Muscle layer of colon (tissue), 2 donors: Measurements from ENCODE around the gene SIL1.
A peak's percentile ranks its signal among the peaks of the same experiment; 100 is the strongest.
"Not testable (repeated sequence)": the region's sequence is repeated elsewhere in the genome, so short reads cannot be mapped to it uniquely, and the experiment has no call there.

ENCODE experiments used
- H3K27ac ChIP-seq: one replicate; pipeline ENCODE4 v1.7.0; 2013; ENCODE audit warnings: low read depth, mild to moderate bottlenecking, low read length, moderate library complexity
- H3K27me3 ChIP-seq, 2 donors: one replicate each; pipeline ENCODE4 v1.7.0; 2013; ENCODE audit warnings: low read length in 2 of 2, mild to moderate bottlenecking in 2 of 2; ENCODE audit not compliant: insufficient read depth in 2 of 2, control insufficient read depth in 1 of 2
- H3K36me3 ChIP-seq: one replicate; pipeline ENCODE4 v1.7.0; 2013; ENCODE audit warnings: mild to moderate bottlenecking, low read length; ENCODE audit not compliant: insufficient read depth
- H3K4me1 ChIP-seq: one replicate; pipeline ENCODE4 v1.7.0; 2013; ENCODE audit warnings: mild to moderate bottlenecking, low read length; ENCODE audit not compliant: insufficient read depth
- H3K4me3 ChIP-seq, 2 donors: one replicate each; pipeline ENCODE4 v1.7.0; 2013; ENCODE audit warnings: low read length in 2 of 2, low read depth in 1 of 2, mild to moderate bottlenecking in 1 of 2, moderate library complexity in 1 of 2
- H3K9ac ChIP-seq: one replicate; pipeline ENCODE4 v1.7.0; 2013; ENCODE audit warnings: low read length
- H3K9me3 ChIP-seq: one replicate; pipeline ENCODE4 v1.7.0; 2013; ENCODE audit warnings: mild to moderate bottlenecking, low read length
- donor health status: abdominal sarcoma.
- donor health status: Adenocarcinoma of cecum.

Gene SIL1

GRCh38 chr5:139182528-139183296 is 15.5 kb downstream of the SIL1 start:
- Histone ChIP-seq H3K36me3 (no peaks in the 10 kb centered on the region), H3K27me3 (no peaks in the 10 kb centered on the region), H3K9me3 (no peaks in the 10 kb centered on the region), H3K27ac (no peak overlapping the region), H3K9ac (no peak overlapping the region), H3K4me3 (no peak overlapping the region), H3K4me1 (peaks cover 93% of the 10 kb centered on the region)

GRCh38 chr5:139181835-139182452 is 16.2 kb downstream of the SIL1 start:
- H3K4me3 ChIP-seq: no peak overlapping the region
- H3K27ac ChIP-seq: no peak overlapping the region
- H3K9ac ChIP-seq: no peak overlapping the region
- no peaks in the 10 kb centered on the region for H3K9me3 ChIP-seq
- H3K4me1 ChIP-seq: peaks cover 97% of the 10 kb centered on the region
- no peaks in the 10 kb centered on the region for H3K36me3 ChIP-seq
- H3K27me3 ChIP-seq: no peaks in the 10 kb centered on the region

- H3K27ac ChIP-seq: no peak overlapping the region
- H3K36me3 ChIP-seq: no peaks in the 10 kb centered on the region
- H3K9ac ChIP-seq: no peak overlapping the region
- peaks cover 91% of the 10 kb centered on the region for H3K4me1 ChIP-seq
- no peak overlapping the region for H3K4me3 ChIP-seq
- no peaks in the 10 kb centered on the region for H3K27me3 ChIP-seq
- H3K9me3 ChIP-seq: no peaks in the 10 kb centered on the region
Observed at GRCh38 chr5:139181322-139181730, 16.8 kb downstream of the SIL1 start.

DNA sequence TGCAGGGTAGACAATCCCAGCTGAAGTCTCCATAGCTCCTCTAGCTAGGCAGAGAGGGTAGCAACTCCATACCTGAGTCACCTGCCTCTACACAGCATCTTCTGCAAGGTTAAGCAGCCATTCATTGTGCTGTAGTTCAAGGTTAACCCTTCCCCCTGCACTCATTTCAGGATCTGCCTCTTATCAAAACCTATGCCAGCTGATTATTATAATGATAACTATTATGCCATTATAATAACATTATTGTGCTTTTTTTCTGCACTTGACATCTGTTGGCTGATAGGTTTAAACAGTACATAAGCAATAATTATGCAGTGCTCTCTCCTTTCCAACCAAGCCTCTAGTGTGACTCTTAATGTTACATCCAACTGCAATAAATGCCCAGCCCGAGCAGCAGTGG is 17.3 kb downstream of the SIL1 start:
- H3K36me3 ChIP-seq: no peaks in the 10 kb centered on the region
- H3K27me3 ChIP-seq: no peaks in the 10 kb centered on the region
- H3K4me3 ChIP-seq: no peak overlapping the region
- no peak overlapping the region for H3K9ac ChIP-seq
- H3K9me3 ChIP-seq: no peaks in the 10 kb centered on the region
- H3K27ac ChIP-seq: no peak overlapping the region
- peaks cover 86% of the 10 kb centered on the region for H3K4me1 ChIP-seq

DNA sequence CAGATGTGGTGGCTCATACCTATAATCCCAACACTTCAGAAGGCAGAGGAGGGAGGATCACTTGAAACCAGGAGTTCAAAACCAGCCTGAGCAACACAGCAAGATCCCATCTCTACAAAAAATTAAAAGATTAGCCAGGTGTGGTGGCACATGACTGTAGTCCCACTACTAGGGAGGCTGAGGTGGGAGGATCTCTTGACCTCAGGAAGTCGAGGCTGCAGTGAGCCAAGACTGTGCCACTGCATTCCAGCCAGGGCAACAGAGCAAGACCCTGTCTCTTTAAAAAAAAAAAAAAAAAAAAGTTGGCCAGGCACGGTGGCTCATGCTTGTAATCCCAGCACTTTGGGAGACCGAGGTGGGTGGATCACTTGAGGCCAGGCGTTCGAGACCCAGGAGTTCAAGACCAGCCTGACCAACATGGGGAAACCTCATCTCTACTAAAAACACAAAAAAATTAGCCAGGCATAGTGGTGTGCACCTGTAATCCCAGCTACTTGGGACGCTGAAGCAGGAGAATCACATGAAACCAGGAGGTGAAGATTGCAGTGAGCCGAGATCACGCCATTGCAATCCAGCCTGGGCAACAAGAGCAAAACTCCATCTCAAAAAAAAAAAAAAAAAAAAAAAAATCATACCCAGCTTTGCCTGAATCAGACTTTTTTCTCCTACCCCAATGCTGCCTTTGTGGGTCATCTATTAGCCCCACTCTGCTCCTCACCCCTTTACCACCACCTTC is 18.2 kb downstream of the SIL1 start:
- H3K27me3 ChIP-seq, H3K4me3 ChIP-seq, H3K9me3 ChIP-seq, H3K36me3 ChIP-seq, H3K9ac ChIP-seq: not testable (repeated sequence)
- Histone ChIP-seq H3K27ac (peak overlapping the region; percentile 28), H3K4me1 (peaks cover 77% of the 10 kb centered on the region)

GRCh38 chr5:139178935-139179334 is 19.2 kb downstream of the SIL1 start:
- Histone ChIP-seq H3K9me3 (no peaks in the 10 kb centered on the region), H3K9ac (peak overlapping the region; percentile 35), H3K36me3 (no peaks in the 10 kb centered on the region), H3K4me3 (no peak overlapping the region), H3K27ac (peak overlapping the region; percentile 28), H3K4me1 (peaks cover 67% of the 10 kb centered on the region), H3K27me3 (no peaks in the 10 kb centered on the region)

DNA sequence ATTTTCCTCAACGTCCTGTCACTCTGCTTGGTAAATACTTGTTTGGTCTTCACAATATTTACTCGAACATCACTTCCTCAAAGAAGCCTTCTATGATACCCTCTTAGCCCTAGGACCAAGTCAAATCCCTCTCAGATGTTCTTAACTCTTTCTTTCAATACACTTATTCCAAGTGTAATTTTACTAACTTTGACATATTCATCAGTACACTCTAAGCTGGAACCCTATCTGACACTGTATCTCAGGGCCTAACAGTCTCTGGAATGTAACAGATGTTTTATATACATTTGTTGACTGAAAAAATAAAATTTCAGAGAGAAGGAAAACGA is 19.6 kb downstream of the SIL1 start:
- H3K9me3 ChIP-seq: no peaks in the 10 kb centered on the region
- H3K36me3 ChIP-seq: no peaks in the 10 kb centered on the region
- H3K27me3 ChIP-seq: no peaks in the 10 kb centered on the region
- peaks cover 63% of the 10 kb centered on the region for H3K4me1 ChIP-seq
- peak overlapping the region; percentile 18 for H3K27ac ChIP-seq
- H3K9ac ChIP-seq: peak overlapping the region; percentile 25
- H3K4me3 ChIP-seq: no peak overlapping the region

DNA sequence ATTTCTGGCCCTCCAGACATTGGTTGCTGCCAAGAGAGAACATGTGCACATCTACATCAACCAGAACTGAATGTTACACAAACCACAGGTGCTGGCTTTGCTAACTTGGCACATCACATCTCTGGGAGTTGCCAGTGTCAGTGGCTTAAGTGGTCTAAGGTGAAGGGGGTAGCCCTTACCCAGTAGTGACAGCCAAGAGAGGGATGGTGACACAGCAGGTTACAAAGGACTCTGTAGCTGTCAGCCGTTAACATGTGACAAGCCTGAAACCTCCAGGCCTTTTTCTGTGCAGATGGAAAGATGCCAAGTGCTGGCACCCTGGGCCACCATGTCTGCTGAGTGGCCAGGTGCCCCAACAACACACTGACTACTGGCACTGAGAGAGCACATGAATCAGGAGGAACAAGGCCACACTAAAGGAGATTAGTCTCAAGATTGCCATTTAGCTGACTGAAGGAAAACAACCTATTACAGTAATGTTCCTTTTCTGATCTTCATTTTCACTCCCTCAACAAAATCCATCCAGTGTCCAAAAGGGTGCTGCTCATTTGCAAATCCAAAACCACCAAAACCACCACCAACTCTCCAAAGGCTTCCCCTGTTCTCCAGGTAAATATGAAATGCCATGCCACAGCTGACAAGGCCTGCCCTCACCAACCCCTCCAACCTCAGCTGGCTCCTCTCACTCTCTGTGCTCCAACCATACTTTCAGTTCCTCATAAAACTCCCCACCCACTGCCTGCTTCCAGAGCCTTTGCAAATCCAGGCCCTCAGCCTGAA is 20.2 kb downstream of the SIL1 start:
- Histone ChIP-seq H3K27ac (peak overlapping the region; percentile 18), H3K4me3 (peak overlapping the region in 1 of 2 donors; percentile 7), H3K4me1 (peaks cover 57% of the 10 kb centered on the region), H3K9ac (peak overlapping the region; percentile 25), H3K27me3 (no peaks in the 10 kb centered on the region), H3K36me3 (no peaks in the 10 kb centered on the region), H3K9me3 (no peaks in the 10 kb centered on the region)

DNA sequence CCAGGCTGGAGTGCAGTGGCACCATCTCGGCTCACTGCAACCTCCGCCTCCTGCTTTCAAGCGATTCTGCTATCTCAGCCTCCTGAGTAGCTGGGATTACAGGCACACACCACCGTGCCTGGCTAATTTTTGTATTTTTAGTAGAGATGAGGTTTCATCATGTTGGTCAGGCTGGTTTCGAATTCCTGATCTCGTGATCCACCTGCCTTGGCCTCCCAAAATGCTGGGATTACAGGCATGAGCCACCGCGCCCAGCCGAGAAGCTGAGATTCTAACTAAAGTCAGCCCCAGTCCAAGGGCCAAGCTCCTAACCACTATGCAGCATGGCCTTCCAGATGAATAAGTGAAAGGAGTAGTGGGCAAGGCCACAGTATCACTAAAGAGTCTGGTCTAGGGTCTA is 20.9 kb downstream of the SIL1 start:
- not testable (repeated sequence) for H3K36me3 ChIP-seq, H3K27me3 ChIP-seq, H3K9ac ChIP-seq, H3K9me3 ChIP-seq
- peak overlapping the region in 1 of 2 donors; percentile 7 for H3K4me3 ChIP-seq
- H3K27ac ChIP-seq: peak overlapping the region; percentile 18
- H3K4me1 ChIP-seq: peaks cover 50% of the 10 kb centered on the region

DNA sequence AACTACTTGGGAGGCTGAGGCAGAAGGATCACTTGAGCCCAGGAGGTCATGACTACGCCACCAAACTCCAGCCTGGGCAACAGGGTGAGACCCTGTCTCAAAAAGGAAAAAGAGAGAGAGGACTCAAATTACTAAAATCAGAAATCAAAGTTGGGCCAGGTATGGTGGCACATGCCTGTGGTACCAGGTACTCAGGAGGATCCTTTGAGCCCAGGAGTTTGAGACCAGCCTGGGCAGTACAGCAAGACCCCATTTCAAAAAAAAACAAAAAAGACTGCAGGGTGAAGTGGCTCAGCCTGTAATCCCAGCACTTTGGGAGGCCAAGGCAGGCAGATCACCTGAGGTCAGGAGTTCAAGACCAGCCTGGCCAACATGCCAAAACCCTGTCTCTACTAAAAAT is 23.8 kb downstream of the SIL1 start:
- peaks cover 22% of the 10 kb centered on the region for H3K4me1 ChIP-seq
- H3K4me3 ChIP-seq, H3K36me3 ChIP-seq, H3K27me3 ChIP-seq, H3K27ac ChIP-seq, H3K9ac ChIP-seq, H3K9me3 ChIP-seq: not testable (repeated sequence)

DNA sequence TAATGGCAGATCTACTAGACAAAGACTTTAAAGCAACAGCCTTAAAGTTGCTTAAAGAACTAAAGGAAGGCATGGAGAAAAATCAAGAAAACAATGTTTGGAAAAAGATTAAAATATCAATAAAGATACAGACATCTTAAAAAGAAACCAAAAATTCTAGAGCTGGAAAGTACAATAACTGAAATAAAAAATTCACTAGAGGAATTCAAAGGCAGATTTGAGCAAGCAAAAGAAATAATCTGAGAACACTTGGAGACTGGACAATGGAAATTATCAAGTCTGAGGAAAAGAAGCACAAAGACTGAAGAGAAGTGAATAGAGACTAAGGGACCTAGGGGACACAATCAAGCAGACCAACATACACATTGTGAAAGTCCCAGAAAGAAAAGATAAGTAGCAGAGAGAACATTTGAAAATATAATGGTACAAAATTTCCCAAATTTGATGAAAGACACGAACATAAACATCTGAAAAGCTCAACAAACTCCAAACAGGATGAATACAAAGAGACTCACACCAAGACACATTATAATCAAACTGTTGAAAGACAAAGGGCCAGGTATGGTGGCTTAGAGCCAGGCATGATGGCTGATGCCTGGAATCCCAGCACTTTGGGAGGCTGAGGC is 26.3 kb downstream of the SIL1 start:
- Histone ChIP-seq H3K9ac (no peak overlapping the region), H3K27ac (no peak overlapping the region), H3K27me3 (no peaks in the 10 kb centered on the region), H3K4me1 (no peaks in the 10 kb centered on the region), H3K36me3 (no peaks in the 10 kb centered on the region), H3K4me3 (no peak overlapping the region), H3K9me3 (no peaks in the 10 kb centered on the region)
